22Rv1 (cell line): Measurements from ENCODE around the gene TOP1.

ENCODE experiments used
- H3K27ac ChIP-seq: fragments of 450-650 bp; 2 replicates; pipeline ENCODE4 v1.5.1; 2017
- ZFX ChIP-seq: fragments of 450-650 bp; IDR thresholded peaks from 2 replicates; pipeline ENCODE4 v1.6.1; 2017; ENCODE audit warnings: antibody characterized with exemption, borderline replicate concordance
- TF ChIP-seq, protein P1 (sequence below): fragments of 450-650 bp; IDR thresholded peaks from 2 replicates; pipeline ENCODE4 v1.5.1; 2017; ENCODE audit warnings: mild to moderate bottlenecking

The TOP1 gene

DNA sequence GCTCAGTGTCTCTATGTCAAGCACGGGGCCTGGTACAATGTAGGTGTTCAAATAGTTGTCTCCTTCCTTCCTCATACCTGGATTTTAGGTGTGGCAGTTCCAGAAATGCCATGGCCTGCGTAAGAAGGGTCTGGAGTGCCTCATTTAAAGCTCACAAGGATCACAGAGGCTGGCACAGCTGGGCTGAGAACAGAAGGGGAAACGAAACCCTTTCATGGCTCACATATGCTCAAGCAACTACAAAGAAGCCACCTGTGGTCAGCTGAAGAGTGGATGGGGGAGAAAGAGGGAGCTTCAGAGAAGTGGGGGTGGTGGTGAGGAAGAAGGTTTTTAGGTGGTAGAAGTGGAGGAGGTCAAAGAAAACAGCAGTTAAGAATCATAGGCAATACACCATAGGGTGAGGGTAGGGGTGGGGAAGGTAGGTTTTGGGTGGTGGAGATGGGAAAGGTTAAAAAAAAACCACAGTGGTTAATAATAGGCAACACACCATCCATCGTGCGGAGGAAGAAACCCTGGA is 17.0 kb upstream of the TOP1 start:
- TF ChIP-seq ZFX = no peak
- TF ChIP-seq, protein P1, sequence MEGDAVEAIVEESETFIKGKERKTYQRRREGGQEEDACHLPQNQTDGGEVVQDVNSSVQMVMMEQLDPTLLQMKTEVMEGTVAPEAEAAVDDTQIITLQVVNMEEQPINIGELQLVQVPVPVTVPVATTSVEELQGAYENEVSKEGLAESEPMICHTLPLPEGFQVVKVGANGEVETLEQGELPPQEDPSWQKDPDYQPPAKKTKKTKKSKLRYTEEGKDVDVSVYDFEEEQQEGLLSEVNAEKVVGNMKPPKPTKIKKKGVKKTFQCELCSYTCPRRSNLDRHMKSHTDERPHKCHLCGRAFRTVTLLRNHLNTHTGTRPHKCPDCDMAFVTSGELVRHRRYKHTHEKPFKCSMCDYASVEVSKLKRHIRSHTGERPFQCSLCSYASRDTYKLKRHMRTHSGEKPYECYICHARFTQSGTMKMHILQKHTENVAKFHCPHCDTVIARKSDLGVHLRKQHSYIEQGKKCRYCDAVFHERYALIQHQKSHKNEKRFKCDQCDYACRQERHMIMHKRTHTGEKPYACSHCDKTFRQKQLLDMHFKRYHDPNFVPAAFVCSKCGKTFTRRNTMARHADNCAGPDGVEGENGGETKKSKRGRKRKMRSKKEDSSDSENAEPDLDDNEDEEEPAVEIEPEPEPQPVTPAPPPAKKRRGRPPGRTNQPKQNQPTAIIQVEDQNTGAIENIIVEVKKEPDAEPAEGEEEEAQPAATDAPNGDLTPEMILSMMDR = no peak
- H3K27ac ChIP-seq = no peak overlapping the region

DNA sequence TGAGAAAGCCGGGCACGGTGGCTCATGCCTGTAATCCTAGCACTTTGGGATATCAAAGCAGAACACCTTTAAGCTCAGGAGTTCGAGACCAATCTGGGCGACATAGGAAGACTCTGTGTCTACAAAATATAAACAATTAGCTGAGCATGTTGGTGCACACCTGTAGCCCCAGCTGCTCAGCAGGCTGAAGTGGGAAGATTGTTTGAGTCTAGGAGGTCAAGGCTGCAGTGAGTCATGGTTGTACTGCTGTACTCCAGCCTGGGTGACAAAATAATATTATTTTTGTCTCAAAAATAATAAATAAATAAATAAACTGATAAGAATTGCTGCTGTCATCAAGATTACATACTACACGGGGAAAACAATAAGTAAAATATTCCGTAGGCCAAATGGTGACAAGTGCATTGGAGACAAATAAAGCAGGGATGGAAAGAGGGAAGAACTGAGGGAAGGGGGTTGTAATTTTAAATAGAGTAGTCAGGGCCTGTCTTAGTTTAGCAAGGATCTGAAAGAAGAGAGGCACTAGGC is 14.0 kb upstream of the TOP1 start:
- H3K27ac ChIP-seq = no peak overlapping the region
- no peak for TF ChIP-seq ZFX
- TF ChIP-seq, protein P1 = no peak

DNA sequence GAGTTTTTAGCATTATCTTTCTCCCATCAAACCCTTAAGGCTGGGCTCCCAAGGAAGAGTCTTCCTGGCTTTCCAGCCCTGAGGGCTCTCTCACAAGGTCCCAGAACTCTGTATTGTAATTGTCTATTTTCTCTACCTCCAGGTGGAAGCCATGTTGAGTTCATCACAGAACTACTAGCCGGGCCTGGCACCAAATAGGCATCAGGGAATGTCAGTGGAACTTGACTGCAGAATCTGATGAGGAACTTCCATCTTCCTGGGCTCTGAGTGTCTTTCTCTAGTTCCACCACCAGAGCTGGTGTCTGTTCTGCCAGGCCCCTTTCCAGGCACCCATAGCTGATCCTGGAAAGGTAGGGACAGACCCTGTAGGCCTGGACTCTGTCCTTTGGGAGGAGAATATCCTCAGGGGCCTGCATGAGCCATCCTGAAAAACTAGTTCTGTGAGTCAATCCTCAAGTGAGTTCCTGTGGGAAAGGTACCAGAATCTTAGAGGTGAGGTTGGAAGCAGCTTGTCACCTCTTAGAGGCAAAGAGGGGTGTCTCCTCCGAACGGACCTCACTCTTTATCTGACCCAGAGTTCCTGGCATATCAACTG is 11.1 kb upstream of the TOP1 start:
- H3K27ac ChIP-seq = no peak overlapping the region
- TF ChIP-seq, protein P1 = no peak
- no peak for TF ChIP-seq ZFX

DNA sequence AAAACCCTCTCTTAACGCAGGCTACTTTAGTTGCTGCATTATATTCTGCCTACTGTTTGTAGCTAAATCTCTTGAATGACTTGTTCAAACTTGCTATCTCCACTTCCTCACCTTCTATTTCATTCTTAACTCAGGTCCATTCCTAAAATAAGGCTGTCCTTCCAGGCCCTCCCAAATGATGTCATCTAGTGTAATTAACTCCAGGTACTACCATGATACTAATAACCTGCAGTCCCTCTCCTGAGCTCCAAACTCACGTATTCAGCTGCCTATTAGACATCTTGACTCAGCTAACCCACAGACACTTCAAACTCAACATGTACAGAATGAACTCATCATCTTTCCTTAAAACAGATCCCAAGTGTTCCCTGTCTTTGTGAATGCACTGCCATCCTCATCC is 10.5 kb upstream of the TOP1 start:
- no peak overlapping the region for H3K27ac ChIP-seq
- no peak for TF ChIP-seq ZFX
- TF ChIP-seq, protein P1 = no peak

DNA sequence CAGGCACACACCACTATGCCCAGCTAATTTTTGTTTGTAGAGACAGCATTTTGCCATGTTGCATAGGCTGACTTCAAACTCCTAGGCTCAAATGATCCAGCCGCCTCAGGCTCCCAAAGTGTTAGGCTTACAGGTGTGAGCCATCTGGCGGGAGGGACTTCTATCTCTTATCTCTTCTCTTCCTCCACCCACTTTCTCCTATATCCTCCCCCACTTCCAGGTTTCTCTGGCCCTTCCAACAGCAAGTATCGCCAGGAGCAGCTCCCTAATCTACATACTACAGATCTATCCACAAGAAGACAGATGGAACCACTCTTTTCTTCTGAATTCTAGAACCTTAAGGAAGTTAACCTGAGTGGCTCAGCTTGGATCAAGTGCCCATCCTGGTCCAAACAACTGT is 5.1 kb upstream of the TOP1 start:
- H3K27ac ChIP-seq = no peak overlapping the region
- TF ChIP-seq, protein P1 = no peak
- no peak for TF ChIP-seq ZFX

DNA sequence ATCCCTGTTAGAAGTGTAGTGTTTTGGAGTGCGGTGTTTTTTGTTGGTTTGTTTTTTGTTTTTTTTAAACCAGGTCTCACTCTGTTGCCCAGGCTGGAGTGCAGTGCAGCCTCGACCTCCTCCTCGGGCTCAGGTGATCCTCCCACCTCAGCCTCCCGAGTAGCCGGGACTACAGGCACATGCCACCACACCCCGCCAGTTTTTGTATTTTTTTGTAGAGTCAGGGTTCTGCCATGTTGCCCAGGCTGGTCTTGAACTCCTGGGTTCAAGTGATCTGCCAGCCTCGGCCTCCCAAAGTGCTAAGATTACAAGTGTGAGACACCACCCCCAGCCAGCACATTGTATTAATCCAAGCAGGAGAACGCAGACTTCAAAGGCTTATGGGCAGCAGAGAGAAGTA is 1.3 kb upstream of the TOP1 start:
- TF ChIP-seq, protein P1 = no peak
- no peak for TF ChIP-seq ZFX
- H3K27ac ChIP-seq = no peak overlapping the region

DNA sequence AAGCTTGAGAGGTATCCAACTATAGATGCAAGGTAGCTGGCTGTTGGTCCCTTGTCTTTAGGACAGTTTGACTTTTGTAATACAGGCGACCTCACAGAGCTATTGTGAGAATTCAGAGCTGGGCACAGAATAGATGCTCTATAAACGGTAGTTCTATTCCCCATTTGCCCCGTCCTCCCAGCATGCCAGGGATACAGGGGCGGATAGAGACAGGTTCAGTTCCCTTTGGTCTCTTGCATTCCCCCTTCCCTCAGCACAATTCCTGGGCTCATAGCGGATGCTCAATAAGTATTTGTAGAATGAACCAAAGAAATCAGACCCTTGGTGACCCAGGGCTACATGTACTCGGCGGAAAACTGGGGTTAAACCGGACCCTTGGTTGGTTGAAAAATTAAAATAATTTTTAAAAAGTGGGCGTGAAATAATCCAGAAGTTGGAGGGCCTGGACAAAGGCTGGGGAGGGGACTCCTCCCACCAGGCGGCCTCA is 707 bp upstream of the TOP1 start:
- no peak overlapping the region for H3K27ac ChIP-seq

More for the DNA sequence above, 707 bp upstream of the TOP1 start:
- TF ChIP-seq, protein P1 = no peak
